Ramos (cell line): Measurements from ENCODE around the gene MST1R.
"Not testable (repeated sequence)": the region's sequence is repeated elsewhere in the genome, so short reads cannot be mapped to it uniquely, and the experiment has no call there.

ENCODE experiments used
- in situ Hi-C: fragments of 300-500 bp; cut with MboI; formaldehyde crosslinking; loops from one replicate; pipeline ENCODE4 v1.14.3; 2022; ENCODE audit warnings: low sequenced_read_pairs; ENCODE audit not compliant: unreplicated experiment

MST1R gene

DNA sequence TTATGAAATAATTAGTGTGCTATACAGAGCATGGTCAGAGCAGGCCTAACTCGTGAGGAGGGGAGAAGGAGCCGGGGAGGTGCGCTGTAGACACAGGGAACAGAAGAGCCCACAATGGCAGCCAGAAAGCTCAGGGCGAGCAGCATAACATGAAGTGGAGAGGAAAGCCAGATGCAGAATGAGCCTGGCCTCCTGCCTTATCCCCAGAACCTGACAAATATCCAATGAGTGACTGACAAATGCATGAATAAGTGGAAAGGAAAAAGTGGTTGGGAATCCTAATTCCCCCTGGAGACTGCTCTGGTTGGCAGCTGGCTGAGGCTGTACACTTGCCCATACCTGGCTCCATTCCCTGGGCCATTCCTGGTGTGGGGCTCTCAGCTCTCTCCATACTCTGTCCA, 9.2 kb upstream of the MST1R start:
- in situ Hi-C loops, result no loop called here

DNA sequence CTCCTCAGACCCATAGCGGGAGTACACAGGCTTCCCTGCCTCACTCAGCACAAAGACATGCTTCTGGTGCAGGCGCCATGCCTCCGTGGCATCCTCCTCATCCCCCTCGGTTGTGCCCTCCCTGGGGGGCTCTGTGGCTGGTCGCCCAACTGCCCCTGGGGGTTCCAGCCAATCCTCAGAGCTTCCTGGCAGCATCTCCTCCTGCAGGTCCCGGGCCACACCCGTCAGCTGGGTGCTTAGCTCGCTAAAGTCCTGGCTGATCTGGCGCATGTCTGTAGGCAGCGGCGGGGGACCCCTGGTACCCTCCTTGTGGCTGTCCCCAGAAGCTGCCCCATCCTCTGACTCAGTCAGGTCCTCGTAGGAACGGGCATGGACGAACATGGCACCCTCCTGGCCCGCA, 7.9 kb upstream of the MST1R start:
- in situ Hi-C loops, result no loop called here

GRCh38 chr3:49911124-49911420, 7.4 kb upstream of the MST1R start:
- in situ Hi-C loops, result no loop called here

- in situ Hi-C loops, result no loop called here
These were observed 6.9 kb upstream of the MST1R start for GRCh38 chr3:49910409-49911123.

DNA sequence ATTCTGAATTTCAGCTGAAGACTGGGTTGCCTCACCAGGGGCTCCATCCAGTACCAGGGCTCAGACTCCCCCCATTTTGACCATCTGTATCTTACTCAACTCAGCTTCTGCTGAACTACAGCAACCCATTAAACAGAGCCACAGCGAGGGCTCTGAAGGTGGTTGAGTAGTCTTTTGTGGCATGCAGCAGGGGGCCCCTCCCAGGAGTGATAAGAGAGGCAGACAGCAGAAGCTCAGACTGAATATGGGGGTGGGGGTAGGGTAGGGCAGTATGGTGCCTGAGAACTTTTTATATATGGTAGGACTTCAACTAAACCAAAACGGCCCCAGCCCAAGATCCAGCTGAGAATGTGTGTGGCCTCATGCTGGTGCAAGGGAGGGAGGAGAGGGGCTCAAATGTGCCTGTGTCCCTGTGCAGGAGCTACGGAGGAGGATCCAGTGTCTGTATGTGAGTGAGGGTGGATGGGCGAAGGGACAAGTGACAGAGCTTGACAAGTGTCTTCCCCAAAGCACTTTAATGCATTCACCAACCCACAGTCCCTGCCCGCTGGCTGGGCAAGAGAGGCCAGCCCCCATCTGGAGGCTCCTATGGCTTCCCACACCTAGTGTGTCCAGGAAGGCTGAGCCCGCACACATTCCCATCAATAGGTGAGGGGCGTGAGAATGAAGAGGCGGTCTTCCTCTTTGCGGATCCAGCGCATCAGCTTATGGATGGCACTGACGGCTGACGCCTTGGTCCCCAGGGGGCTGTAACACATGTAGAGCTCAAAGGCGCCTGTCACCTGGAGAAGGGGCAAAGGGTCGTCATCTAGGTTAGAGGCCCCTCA, 4.9 kb upstream of the MST1R start:
- in situ Hi-C loops, result no loop called here

DNA sequence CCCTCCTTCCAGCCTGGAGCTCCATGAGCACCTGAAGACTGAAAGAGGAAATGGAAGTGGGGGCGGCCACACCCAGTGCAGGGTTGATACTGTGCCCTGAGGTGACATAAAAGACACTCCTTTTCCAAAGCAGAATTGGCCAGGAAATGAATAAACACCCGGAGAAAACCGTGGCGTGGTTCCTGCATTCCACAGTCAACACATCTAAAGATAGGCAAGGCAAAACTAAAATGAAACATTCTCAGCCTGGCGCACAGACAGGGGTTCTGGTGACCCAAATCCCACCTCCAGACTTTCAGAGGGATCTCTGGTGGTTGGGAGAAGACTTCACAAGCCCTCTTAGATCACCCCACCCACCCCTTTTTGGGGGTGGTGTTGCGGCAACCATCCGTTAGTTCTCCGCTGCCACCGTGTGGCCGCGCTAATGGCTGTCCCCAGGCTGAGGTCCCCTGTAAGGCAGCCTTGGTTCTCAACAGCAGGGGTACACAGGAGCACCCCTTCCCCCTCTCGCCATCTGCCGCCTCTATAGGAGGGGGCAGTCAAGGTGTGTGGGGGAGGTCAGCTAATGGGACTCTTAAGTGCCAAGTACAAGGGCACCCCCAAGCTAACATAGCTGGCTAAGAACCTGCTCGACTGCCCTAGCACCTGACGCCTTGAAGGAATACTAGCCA, 2.5 kb upstream of the MST1R start:
- in situ Hi-C loops, result no loop called here

DNA sequence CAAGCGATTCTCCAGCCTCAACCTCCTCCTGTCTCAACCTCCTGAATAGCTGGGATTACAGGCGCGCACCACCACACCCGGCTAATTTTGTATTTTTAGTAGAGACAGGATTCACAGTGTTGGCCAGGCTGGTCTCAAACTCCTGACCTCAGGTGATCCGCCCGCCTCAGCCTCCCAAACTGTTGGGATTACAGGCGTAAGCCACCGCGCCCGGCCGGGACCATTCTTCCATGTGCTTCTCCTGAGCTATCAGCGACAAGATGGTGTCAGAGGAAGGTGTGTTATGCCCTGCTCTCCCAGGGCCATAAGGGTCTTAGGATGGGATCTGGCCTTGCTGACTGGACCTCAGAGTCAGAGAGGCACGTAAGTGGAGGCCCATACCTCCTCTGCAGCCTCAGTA, 775 bp upstream of the MST1R start:
- in situ Hi-C loops, result not testable (repeated sequence)

DNA sequence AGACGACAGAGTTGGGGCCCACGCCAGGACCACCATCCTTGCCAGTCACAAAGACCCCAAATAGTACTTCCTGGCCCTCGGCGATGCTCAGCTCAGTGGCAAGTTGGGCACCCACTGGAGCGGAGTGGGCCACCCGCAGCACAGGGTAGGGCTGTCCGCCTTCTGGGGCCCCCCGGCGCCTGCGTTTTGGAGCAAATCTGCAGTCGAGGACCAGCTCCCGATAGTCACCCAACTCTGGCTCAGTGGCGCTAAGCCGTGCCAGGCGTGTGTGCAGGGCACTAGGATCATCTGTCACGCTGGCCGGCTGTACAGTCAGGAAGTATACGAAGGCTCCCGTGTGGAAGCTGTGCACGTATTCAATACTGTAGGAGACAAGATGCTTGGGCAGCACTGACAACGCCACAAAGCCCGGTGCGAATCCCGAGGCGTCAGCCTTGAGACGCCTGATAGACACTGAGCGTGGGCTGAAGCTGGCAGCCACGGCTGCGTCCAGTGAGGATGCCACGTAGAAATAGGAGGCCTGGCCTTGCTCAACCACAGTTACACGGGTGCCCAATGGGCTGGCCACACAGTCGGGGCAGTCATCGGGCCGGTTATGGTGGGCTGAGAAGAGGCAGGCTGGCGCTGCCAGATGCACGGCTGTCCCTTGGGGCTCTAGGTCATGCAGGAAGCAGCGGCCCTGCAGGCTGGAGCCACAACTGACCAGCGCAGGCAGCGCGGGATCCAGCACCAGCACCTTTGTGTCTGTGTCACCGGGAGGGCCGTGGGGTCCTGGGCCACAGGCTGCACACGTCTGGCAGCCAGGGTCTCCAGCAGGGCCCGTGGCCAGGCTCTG, 945 bp downstream of the MST1R start:
- in situ Hi-C loops, result no loop called here

GRCh38 chr3:49901366-49902339, 2.0 kb downstream of the MST1R start:
- in situ Hi-C loops, result no loop called here

DNA sequence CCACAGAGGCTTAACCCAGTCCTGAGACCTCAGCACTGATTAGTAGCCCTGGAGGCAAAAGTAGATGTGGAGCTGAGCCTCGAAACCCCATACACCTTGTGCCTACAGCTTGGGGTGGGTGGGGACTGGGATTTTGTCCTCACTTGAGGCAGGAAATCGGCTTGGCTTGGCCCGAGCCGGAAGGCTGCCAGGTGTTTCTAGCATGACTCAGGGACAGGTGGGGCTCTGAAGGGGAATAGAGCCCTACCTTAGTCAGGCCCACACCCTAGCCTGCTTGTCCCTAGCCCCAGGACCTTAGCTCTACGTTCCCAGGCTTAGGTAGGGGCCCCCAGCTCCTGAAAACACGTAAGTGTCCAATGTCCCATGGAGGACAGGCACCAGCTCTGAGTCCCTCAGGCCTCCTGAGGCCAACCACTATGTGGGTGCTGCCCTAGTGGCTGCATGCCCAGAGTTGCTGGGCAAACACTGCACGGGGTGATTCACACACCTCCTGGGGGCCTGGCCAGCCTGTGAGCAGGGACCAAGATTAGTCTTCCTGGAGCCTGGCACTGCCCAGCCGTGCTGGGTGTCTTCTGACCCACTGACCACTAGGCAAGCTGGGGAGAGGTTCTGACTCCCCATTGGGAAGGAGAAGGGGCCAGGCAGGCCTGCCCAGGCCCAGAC, 3.1 kb downstream of the MST1R start:
- in situ Hi-C loops, result no loop called here

DNA sequence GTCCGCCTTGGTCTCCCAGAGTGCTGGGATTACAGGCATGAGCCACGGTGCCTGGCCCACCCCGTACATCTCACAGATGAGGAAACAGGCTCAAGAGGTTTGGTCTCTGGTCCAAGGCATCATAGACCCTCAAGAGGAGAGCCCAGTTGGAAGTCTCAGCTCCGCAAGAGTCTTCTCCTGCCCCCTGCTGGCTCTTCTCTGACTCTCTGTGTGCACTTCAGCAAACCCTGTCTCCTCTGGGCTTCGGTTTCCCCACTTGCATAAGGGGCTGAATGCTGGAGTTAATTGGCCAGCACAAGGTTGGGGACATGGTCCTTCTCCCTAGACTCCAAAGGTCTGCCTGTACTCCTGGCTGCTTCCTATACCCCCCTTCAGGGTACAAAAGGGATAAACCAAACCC, 3.9 kb downstream of the MST1R start:
- in situ Hi-C loops, result no loop called here

- in situ Hi-C loops, result no loop called here
These were observed 4.7 kb downstream of the MST1R start for GRCh38 chr3:49898991-49899390.

DNA sequence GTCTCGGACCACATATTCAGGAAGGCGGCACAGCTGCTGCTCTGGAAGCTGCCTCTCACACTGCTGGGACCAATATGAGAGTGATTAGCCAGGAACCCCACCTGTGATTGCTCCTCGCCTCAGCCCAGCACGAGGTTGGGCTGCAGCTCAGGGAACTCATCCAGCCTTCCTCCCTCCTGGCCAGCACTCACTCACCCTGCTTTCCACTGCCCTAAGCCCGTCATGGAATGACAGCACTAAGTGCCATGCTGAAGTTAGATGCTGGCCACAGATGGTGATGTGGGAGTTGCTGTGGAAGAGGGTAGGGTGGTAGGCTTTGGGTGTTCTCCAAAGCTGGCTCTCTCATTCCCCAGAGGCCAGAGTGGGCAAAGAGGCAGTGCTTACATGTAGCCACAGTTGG, 7.3 kb downstream of the MST1R start:
- in situ Hi-C loops, result no loop called here

DNA sequence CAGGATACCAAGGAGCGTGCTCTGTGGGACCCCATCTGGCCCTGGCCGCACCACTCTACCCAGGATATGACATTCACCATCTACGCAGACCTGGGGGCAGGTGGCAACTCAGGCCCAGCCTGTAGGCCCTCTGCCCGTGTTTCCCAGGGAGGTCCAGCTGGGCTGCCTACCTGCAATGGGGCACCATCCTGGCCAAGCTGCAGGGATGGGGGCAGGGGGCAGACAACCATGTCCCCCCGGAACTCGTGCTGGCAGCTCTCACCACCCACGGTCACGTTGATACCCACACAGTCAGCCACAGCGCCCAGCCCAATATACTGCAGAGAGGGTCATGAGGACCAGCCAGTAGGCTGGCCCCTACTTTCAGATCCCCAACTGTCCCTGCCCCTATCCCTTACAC, 7.9 kb downstream of the MST1R start:
- in situ Hi-C loops, result no loop called here

- in situ Hi-C loops, result no loop called here
These were observed 14.4 kb downstream of the MST1R start for GRCh38 chr3:49889296-49889695.

GRCh38 chr3:49886922-49887265, 16.8 kb downstream of the MST1R start:
- in situ Hi-C loops, result no loop called here

GRCh38 chr3:49883998-49884397, 19.7 kb downstream of the MST1R start:
- in situ Hi-C loops, result no loop called here

DNA sequence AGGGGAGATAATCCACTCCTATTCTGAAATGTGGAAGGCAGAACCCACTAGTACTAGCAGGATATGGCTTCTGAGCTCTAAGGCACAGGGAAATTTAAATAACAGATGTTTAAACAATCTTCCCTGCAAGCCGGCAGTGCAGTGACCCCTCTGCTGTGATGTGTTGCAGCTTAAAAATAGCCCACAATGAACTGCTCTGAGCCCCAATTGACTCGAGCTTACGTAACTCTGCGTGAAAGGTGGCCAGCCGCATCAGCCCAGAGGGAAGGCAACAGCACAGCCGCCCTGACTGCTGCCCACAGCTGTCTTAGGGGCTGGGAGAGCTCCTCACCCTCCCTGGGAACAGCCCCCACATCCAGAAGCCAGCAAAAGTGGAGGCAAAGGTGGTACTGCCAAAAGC, 21.5 kb downstream of the MST1R start:
- in situ Hi-C loops, result no loop called here
